CD4-positive, alpha-beta T cell (primary cell): Measurements from ENCODE around the gene DYRK1B. TPM values are rescaled to one million over a fixed set of nuclear protein-coding genes. Genes with fewer than 3 reads are reported as not detected.
A peak's percentile ranks its signal among the peaks of the same experiment; 100 is the strongest.
"Not testable (repeated sequence)": the region's sequence is repeated elsewhere in the genome, so short reads cannot be mapped to it uniquely, and the experiment has no call there.

ENCODE experiments used
- ATAC-seq: fragments of 200-7000 bp; cut with Tn5 transposase; one replicate; pipeline ENCODE4 v1.10.0; 2022; ENCODE audit warnings: mild to moderate bottlenecking; ENCODE audit not compliant: poor library complexity
- CTCF ChIA-PET: fragments of 350-600 bp; sonication (Branson Sonifier 250); formaldehyde crosslinking; loops from one replicate; lab custom pipeline; 2021; ENCODE audit warnings: antibody characterized with exemption, inconsistent platforms; lab: Charles Lee
- POLR2A ChIA-PET: fragments of 350-600 bp; sonication (Branson Sonifier 250); formaldehyde crosslinking; loops from one replicate; lab custom pipeline; 2021; ENCODE audit warnings: antibody characterized with exemption, inconsistent platforms; lab: Charles Lee
- DNase-seq, 14 experiments: peaks; one replicate each; pipeline ENCODE4 v3.0.0-alpha.2; 2013 to 2020; ENCODE audit warnings: mixed read lengths in 2 of 14
- H3K27ac ChIP-seq, 2 donors: one replicate each; pipeline versions ENCODE4 v1.5.1 to v1.7.0; 2013; ENCODE audit warnings: low read length in 2 of 2, low read depth in 1 of 2, mild to moderate bottlenecking in 1 of 2
- H3K27me3 ChIP-seq, 2 experiments: 1 replicate in 1 of 2; 2 replicates in 1 of 2; pipeline versions ENCODE4 v1.6.1 to v1.7.0; 2013; ENCODE audit warnings: low read length in 2 of 2, control low read depth in 1 of 2, mild to moderate bottlenecking in 1 of 2, moderate library complexity in 1 of 2; ENCODE audit not compliant: insufficient read depth in 2 of 2, control insufficient read depth in 1 of 2
- H3K36me3 ChIP-seq: one replicate; pipeline ENCODE4 v1.6.1; 2013; ENCODE audit warnings: low read length, control low read depth; ENCODE audit not compliant: insufficient read depth
- H3K4me1 ChIP-seq: one replicate; pipeline ENCODE4 v1.6.1; 2013; ENCODE audit warnings: low read length, control low read depth; ENCODE audit not compliant: insufficient read depth
- H3K4me3 ChIP-seq: one replicate; pipeline ENCODE4 v1.5.1; 2013; ENCODE audit warnings: mild to moderate bottlenecking, low read length, moderate library complexity
- H3K9me3 ChIP-seq, 2 experiments: 1 replicate in 1 of 2; 2 replicates in 1 of 2; pipeline versions ENCODE4 v1.6.1 to v1.7.0; 2013; ENCODE audit warnings: low read length in 2 of 2, mild to moderate bottlenecking in 2 of 2, control low read depth in 1 of 2, moderate library complexity in 1 of 2; ENCODE audit not compliant: control insufficient read depth in 1 of 2, insufficient read depth in 1 of 2
- H3K27ac Mint-ChIP-seq: one replicate; pipeline ENCODE4 v1.8.0; 2020; ENCODE audit warnings: mixed read lengths
- H3K27me3 Mint-ChIP-seq: one replicate; pipeline ENCODE4 v1.8.0; 2021; ENCODE audit warnings: mixed read lengths
- H3K36me3 Mint-ChIP-seq: one replicate; pipeline ENCODE4 v1.8.0; 2021; ENCODE audit warnings: low read depth, mixed read lengths
- H3K4me1 Mint-ChIP-seq: one replicate; pipeline ENCODE4 v1.8.0; 2021; ENCODE audit warnings: low read depth, mixed read lengths
- H3K4me3 Mint-ChIP-seq: one replicate; pipeline ENCODE4 v1.8.0; 2020; ENCODE audit warnings: mild to moderate bottlenecking, mixed read lengths
- H3K9me3 Mint-ChIP-seq: one replicate; pipeline ENCODE4 v1.8.0; 2020; ENCODE audit warnings: mixed read lengths
- intact Hi-C, 2 experiments: fragments of 100-400 bp; cut with DNase I in 1 of 2; cut with micrococcal nuclease in 1 of 2; formaldehyde crosslinking; loops; one replicate each; pipeline versions ENCODE4 v1.15.1 to v1.9.0; 2023 to 2025; cut with DNase I, micrococcal nuclease
- total RNA-seq, 174 experiments: library from RNA in 2 of 174; stranded (reverse) in 2 of 174; gene quantifications; one replicate each; pipeline ENCODE4 v1.2.3 and lab custom pipeline; 2021 to 2026
- TF ChIP-seq, protein P1 (sequence below): fragments of 200-600 bp; IDR thresholded peaks from one replicate; pipeline ENCODE4 v1.8.0; 2022; ENCODE audit warnings: antibody characterized with exemption, mild to moderate bottlenecking

Gene DYRK1B
- total RNA-seq, 2 experiments from 2014 or later: 18.9 to 19.4 TPM

- H3K9me3 Mint-ChIP-seq, H3K27me3 Mint-ChIP-seq, H3K27ac ChIP-seq, H3K27ac Mint-ChIP-seq, H3K36me3 ChIP-seq, H3K4me1 ChIP-seq, DNase-seq, H3K4me3 ChIP-seq, CTCF ChIA-PET, ATAC-seq, H3K4me1 Mint-ChIP-seq, intact Hi-C loops, H3K9me3 ChIP-seq, H3K4me3 Mint-ChIP-seq, H3K27me3 ChIP-seq: not testable (repeated sequence)
- POLR2A ChIA-PET: interaction anchor here (1.0 kb wide), 1 partner anchor 75 kb away, joined by 3 read pairs; no protein-coding TSS in a partner anchor
- H3K36me3 Mint-ChIP-seq: peaks cover 32% of the 10 kb centered on the region
These were observed 44.9 kb upstream of the DYRK1B start for GRCh38 chr19:39878866-39879265.

DNA sequence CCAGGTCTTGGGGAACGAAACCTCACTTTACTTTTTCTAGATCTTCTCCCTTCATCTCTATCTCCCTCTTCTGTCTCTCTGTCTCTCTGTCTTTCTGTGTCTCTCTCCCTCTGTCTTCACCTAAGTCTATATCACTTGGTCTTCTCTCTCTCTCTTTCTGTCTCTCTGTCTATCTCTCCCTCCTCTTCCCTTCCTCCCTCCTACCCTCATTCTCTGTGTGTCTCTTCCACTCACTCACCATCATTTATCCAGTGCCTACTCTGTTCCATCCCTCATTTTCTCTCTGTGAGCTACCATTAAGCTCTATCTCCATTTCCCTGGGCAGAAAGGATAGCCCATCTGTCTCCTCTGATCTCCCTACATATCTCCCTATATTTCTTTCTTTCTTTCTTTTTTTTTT, 44.4 kb upstream of the DYRK1B start:
- H3K27ac Mint-ChIP-seq: no peak overlapping the region
- H3K36me3 Mint-ChIP-seq: peaks cover 33% of the 10 kb centered on the region
- no peaks in the 10 kb centered on the region for H3K9me3 Mint-ChIP-seq
- Histone ChIP-seq H3K27ac (no peak overlapping the region), H3K4me1 (peaks cover 5% of the 10 kb centered on the region), H3K27me3 (no peaks in the 10 kb centered on the region), H3K36me3 (no peaks in the 10 kb centered on the region), H3K9me3 (no peaks in the 10 kb centered on the region), H3K4me3 (no peak overlapping the region)
- CTCF ChIA-PET: no interaction called here
- ATAC-seq (no peak), DNase-seq (no peak)
- intact Hi-C loops: no loop called here
- H3K4me3 Mint-ChIP-seq: no peak overlapping the region
- TF ChIP-seq, protein P1, sequence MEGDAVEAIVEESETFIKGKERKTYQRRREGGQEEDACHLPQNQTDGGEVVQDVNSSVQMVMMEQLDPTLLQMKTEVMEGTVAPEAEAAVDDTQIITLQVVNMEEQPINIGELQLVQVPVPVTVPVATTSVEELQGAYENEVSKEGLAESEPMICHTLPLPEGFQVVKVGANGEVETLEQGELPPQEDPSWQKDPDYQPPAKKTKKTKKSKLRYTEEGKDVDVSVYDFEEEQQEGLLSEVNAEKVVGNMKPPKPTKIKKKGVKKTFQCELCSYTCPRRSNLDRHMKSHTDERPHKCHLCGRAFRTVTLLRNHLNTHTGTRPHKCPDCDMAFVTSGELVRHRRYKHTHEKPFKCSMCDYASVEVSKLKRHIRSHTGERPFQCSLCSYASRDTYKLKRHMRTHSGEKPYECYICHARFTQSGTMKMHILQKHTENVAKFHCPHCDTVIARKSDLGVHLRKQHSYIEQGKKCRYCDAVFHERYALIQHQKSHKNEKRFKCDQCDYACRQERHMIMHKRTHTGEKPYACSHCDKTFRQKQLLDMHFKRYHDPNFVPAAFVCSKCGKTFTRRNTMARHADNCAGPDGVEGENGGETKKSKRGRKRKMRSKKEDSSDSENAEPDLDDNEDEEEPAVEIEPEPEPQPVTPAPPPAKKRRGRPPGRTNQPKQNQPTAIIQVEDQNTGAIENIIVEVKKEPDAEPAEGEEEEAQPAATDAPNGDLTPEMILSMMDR: no peak
- H3K4me1 Mint-ChIP-seq: no peaks in the 10 kb centered on the region
- POLR2A ChIA-PET: interaction anchor here (1.0 kb wide), 1 partner anchor 75 kb away, joined by 3 read pairs; no protein-coding TSS in a partner anchor
- no peaks in the 10 kb centered on the region for H3K27me3 Mint-ChIP-seq

DNA sequence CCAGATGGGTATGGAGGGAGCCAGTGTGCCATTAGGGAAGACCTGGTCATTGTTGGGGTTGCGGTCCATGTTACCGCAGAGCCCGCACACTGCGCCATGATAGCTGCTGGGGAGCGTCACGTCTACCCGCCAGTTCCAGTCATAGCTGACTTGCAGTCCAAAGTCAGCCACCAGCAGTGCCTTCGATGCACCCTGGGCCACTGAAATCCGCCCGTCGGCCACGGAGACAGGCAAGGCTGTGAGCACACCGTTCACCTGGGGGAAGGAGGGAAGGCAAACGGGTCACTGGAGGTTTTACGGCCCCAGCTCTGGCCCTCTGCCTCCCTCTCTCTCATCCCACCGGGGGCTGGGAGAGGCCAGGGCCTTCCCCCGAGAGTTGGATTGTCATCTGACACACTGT, 44.0 kb upstream of the DYRK1B start:
- H3K27me3 ChIP-seq, CTCF ChIA-PET, H3K27ac ChIP-seq, H3K4me3 ChIP-seq, H3K4me1 Mint-ChIP-seq, H3K36me3 ChIP-seq, H3K27me3 Mint-ChIP-seq, intact Hi-C loops, H3K4me3 Mint-ChIP-seq, H3K4me1 ChIP-seq, H3K27ac Mint-ChIP-seq, H3K9me3 ChIP-seq, DNase-seq, H3K9me3 Mint-ChIP-seq, ATAC-seq: not testable (repeated sequence)
- peaks cover 37% of the 10 kb centered on the region for H3K36me3 Mint-ChIP-seq
- POLR2A ChIA-PET: interaction anchor here (1.0 kb wide), 1 partner anchor 76 kb away, joined by 3 read pairs; no protein-coding TSS in a partner anchor

- intact Hi-C loops, H3K4me3 Mint-ChIP-seq, H3K9me3 ChIP-seq, H3K36me3 ChIP-seq, H3K4me3 ChIP-seq, H3K27me3 Mint-ChIP-seq, ATAC-seq, H3K4me1 ChIP-seq, H3K27ac Mint-ChIP-seq, H3K27me3 ChIP-seq, H3K9me3 Mint-ChIP-seq, CTCF ChIA-PET, H3K4me1 Mint-ChIP-seq, POLR2A ChIA-PET, H3K27ac ChIP-seq: not testable (repeated sequence)
- H3K36me3 Mint-ChIP-seq: peaks cover 38% of the 10 kb centered on the region
- peak in 5 of 14 experiments; percentile 23 to 63 (median 27) for DNase-seq
These were observed 43.5 kb upstream of the DYRK1B start for GRCh38 chr19:39877488-39877887.

GRCh38 chr19:39876486-39876885, 42.5 kb upstream of the DYRK1B start:
- H3K9me3 ChIP-seq, H3K4me1 Mint-ChIP-seq, H3K27ac ChIP-seq, H3K27ac Mint-ChIP-seq, POLR2A ChIA-PET, H3K27me3 Mint-ChIP-seq, ATAC-seq, H3K36me3 ChIP-seq, DNase-seq, H3K4me1 ChIP-seq, H3K4me3 ChIP-seq, H3K9me3 Mint-ChIP-seq, H3K4me3 Mint-ChIP-seq, CTCF ChIA-PET, H3K27me3 ChIP-seq, intact Hi-C loops: not testable (repeated sequence)
- H3K36me3 Mint-ChIP-seq: peaks cover 43% of the 10 kb centered on the region

DNA sequence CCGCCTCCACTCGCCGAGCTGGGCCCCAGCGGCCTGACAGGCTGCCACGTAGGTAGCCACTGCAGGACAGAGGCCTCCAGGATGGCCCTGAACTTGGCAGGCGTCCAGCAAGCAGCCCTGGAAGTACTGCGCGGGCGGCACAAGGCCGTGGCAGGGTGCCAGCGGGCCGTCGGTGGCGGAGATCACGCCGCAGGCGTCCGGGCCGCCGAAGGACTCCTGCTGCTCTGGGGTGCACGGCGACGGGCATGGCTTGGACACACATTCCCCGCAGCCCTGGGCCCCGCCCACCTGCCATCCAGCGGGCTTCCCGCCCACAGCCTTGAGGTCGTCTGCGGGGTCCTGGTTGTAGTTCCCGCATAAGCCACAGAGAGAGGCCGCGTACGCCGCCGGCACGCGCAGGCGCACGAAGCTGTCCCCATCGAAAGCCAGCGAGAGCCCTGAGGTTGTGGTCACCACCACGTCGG, 41.5 kb upstream of the DYRK1B start:
- H3K36me3 ChIP-seq, H3K27ac Mint-ChIP-seq, H3K4me1 ChIP-seq, DNase-seq, H3K4me3 Mint-ChIP-seq, POLR2A ChIA-PET, H3K27me3 Mint-ChIP-seq, ATAC-seq, CTCF ChIA-PET, intact Hi-C loops, H3K27ac ChIP-seq, H3K9me3 Mint-ChIP-seq, H3K9me3 ChIP-seq, H3K4me1 Mint-ChIP-seq, H3K4me3 ChIP-seq, H3K27me3 ChIP-seq: not testable (repeated sequence)
- H3K36me3 Mint-ChIP-seq: peaks cover 48% of the 10 kb centered on the region
